NAMALWA (cell line): ENCODE data around the gene SLC25A5.
"Not testable (repeated sequence)": the region's sequence is repeated elsewhere in the genome, so short reads cannot be mapped to it uniquely, and the experiment has no call there.

Experiments used
- DNase-seq: peaks from one replicate; pipeline ENCODE4 v3.0.0-alpha.2; 2015; ENCODE audit warnings: low spot score

SLC25A5 gene

DNA sequence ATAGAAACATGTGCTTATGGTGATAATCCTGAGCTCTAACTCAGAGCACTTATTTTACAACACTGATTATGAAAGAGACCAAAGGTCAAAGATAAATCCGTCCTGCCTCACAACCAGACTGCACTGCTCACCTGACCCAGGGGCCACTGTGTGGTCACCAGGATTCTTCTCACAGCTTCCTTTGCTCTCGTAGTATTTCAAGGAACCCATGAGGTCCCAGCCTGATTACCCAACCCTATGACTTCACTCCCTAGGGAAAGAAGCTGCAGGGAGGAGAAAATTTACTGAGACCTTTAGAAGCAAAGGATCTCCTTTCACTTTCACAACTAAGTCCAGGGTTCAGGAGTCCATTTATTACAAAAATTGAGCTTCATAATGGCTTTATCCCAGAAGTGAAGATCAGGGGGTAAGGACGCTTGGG, 9.6 kb downstream of the SLC25A5 start:
- DNase-seq = no peak

DNA sequence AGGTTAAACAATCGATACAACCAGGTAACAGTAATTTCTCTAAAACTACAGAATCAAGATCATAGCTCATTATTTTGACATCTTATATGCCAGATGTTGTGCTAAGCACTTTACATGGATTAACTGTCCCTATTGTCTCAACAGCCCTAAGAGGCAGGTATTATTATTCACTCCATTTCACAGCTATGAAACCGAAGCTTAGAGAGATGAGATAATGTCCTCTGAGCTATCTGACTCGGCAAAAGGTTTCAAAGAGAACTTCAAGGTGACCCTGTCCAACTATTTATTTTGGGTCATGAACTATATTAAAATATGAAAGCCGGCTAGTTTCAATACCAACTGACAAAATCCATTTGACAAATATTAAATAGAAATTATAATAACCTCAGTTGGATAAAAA, 10.3 kb downstream of the SLC25A5 start:
- no peak for DNase-seq

DNA sequence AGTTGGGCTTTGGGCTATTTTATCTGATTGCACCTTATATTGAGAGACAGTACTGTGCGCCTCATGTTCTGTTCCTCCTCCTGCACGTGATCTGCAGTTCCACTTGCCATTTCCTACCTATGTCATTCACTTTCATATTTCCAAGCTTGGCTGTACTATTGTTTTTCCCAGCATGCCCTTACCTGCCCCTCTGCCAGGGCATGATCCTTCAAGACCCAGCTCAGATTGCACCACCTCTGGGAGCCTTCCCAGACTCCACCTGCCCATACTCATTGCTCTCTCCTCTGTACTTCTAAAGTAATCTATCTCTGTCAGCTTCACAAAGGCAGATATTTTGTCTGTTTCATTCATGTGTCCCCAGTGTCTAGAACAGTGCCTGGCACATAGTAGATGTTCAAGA, 11.6 kb downstream of the SLC25A5 start:
- no peak for DNase-seq

DNA sequence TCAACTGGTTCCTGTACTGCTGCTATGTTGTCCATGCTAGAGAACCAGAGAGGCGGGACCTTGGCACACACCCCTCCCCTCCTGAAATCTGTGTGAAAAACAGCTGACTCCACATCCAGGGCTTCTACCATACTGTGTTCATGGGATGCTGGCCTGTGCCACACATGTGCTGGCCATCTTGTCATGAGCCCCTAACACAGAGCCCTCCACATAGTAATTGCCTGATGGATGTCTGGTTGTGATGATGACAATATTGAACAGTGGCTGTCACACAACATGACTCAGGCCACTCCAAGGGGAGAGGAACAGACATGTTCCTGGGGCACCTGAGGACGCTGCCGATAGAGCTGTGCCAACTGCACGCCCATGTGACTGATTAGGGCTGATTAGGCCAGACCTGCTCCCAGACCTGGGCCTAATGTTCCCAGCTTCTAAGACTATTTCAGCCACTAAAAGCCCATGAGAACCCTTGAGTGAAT, 13.1 kb downstream of the SLC25A5 start:
- DNase-seq = no peak

DNA sequence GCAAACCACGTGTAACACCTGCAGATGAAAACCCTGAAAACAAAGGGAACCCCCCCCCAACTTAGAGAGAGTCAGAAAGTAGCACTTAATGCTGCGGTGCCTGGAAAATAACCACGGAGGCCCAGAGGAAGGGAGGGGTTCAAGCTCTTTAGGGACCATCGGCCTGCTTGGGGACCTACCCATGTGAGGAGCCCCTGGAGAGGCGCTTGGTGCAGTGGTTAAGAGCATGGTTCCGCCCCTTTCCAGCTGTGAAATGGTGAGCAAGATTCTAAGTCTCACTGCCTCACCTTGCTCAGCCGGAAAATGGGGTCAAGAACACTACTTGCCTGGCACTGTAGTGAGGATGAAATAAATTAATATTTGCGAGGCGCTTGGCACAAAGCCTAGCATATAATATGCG, 13.8 kb downstream of the SLC25A5 start:
- no peak for DNase-seq

DNA sequence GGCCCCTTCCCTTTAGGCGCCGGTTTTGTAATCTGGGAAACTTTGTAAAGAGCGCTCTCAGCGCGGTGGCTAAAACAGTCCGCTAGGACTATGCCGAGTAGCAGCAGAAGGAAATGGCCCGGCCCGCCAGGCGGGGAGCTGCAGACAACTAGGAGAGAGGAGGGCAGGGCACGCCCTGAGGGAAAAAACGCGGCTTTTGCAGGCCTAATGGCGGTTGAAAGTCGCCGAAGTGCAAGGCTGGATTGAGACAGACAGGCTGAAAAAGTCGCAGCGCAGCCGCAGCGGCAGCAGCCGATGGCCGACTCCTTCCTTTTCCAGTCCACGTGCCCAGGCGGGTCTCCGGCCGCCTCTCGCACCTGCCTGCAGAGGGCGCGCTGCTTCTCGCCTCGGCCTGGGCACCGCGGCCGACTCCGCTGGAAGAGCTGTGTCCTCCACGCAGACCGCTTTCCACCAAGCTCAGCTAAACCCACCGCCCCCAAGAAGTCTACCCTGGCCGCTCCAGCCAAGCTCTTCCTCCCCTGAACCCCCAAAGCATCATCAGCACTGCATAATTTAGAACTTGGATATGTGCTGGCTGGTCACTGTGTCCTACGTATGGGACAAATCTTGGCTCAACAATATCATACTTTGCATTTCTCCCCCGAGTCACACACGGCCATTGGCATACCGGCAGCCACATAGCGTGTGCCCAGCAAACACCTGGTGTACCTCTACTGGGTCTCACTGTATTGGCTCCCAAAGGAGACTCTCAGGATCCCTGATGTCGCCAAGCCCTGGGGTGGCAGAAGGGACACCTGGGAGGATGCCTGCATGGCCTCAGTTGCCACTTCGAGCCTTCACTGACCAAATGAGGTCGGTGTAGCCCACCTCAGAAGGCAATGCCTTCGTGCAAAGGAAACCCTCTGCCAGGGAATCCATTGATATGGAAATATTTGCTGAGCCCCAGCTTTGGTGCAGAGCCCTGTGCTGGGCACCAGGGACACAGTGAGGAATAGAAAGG, 14.5 kb downstream of the SLC25A5 start:
- DNase-seq = no peak

DNA sequence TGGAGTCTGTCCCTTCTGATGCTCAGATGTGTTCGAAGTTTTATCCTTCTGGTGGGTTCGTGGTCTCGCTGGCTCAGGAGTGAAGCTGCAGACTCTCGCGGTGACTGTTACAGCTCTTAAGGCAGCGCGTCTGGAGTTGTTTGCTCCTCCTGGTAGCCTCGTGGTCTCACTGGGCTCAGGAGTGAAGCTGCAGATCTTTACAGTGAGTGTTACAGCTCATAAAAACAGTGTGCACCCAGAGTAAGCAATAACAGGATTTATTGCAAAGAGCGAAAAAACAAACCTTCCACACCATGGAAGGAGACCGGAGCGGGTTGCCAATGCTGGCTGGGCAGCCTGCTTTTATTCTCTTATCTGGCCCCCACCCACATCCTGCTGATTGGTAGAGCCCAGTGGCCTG, 18.5 kb downstream of the SLC25A5 start:
- DNase-seq = no peak

DNA sequence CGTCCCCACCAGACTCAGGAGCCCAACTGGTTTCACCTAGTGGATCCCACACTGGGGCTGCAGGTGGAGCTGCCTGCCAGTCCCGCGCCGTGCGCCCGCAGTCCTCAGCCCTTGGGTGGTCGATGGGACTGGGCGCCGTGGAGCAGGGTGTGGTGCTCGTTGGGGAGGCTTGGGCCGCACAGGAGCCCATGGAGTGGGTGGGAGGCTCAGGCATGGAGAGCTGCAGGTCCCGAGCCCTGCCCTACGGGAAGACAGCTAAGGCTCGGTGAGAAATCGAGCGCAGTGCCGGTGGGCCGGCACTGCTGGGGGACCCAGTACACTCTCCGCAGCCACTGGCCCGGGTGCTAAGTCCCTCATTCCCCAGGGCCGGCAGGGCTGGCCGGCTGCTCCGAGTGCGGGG, 19.5 kb downstream of the SLC25A5 start:
- not testable (repeated sequence) for DNase-seq

DNA sequence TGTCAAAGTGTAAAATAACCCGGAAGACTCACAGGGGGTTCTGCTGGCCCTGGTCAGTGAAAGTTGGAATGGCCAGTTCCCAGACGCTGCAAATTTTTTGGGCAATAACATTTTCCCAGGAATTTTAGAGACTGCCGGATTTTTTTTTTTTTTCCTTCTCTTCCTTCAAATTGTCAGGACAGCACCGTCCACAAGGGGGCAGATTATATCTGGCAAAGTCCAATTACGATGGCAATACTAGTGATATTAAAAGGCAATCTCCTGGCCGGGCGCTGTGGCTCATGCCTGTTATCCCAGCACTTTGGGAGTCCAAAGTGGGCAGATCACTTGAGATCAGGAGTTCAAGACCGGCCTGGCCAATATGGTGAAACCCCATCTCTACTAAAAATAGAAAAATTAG, 20.5 kb downstream of the SLC25A5 start:
- peak; percentile 42 for DNase-seq

DNA sequence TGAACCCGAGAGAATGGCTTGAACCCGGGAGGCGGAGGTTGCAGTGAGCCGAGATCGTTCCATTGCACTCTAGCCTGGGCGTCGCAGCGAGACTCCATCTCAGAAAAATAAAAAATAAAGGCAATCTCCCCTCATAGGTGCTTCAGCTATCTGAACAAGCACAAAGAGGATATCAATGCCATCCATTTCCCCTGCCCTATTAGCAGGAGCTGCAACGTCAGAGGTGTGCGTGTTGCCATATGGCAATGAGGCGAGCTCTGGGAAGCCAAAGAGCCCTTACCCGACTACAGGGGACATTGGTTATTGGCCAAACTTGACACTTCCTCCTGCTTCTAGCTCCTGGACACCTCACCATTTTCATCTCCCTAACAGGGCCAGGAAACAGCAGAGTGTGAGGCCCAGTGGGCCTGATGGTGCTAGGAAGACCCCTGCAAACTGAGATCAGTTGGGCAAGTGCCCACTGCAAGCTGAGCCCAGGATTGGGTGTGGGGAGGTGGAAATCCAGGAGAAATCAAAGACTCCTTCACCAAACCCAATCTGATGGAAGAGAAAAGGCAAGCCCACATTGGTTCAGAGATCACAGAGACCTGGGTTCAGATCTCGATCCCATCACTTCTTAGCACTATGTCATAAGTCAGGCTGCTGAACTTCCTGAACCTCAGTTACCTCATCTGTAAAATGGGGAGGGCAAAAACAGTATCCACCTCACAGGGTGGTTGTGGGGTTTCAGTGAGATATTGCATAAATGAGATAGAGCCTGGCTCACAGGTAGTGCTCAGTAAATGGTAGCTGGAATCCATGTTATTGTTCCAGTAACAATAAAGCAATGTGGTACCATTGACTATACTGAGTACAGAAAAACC, 21.2 kb downstream of the SLC25A5 start:
- no peak for DNase-seq

DNA sequence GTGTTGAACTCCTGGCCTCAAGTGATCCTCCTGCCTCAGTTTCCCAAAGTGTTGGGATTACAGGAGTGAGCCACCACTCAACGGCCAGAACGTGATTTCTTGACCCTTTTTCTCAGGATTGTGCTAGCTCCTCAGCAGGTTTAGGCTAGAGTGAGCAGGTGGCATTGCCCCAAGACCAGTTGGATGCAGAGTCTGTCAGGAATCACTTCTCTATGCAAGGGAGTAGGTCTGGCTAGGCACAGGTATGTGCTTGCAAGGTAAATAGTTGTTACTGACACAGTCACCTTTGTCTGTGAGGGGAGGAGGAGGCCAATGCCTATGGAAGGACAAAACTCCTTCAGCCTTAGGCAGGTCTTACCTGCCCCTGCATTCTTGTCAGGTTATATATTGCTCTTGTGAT, 24.2 kb downstream of the SLC25A5 start:
- no peak for DNase-seq

DNA sequence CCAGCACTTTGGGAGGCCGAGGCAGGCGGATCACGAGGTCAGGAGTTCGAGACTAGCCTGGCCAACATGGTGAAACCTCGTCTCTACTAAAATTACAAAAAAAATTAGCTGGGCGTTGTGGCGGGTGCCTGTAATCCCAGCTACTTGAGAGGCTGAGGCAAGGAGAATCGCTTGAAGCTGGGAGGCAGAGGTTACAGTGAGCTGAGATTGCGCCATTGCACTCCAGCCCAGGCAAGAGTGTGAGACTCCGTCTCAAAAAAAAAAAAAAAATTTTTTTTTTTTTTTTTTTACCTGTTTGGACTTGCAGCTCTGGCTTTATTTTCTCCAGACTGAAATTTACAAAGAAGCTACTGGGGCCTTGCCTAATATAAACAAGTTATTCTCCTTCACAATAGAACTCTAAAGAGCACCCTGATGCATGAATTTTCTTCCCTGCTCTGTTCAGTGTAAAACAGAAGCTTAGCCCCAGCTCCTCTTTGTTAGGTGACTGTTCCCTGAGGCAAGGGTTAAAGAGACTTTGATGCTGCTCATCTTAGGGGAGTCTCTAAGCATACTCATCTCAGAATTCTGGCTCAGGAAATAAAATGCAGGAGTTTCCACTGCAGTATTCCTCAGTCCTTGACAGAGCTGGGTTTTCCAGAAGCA, 25.7 kb downstream of the SLC25A5 start:
- DNase-seq = not testable (repeated sequence)

DNA sequence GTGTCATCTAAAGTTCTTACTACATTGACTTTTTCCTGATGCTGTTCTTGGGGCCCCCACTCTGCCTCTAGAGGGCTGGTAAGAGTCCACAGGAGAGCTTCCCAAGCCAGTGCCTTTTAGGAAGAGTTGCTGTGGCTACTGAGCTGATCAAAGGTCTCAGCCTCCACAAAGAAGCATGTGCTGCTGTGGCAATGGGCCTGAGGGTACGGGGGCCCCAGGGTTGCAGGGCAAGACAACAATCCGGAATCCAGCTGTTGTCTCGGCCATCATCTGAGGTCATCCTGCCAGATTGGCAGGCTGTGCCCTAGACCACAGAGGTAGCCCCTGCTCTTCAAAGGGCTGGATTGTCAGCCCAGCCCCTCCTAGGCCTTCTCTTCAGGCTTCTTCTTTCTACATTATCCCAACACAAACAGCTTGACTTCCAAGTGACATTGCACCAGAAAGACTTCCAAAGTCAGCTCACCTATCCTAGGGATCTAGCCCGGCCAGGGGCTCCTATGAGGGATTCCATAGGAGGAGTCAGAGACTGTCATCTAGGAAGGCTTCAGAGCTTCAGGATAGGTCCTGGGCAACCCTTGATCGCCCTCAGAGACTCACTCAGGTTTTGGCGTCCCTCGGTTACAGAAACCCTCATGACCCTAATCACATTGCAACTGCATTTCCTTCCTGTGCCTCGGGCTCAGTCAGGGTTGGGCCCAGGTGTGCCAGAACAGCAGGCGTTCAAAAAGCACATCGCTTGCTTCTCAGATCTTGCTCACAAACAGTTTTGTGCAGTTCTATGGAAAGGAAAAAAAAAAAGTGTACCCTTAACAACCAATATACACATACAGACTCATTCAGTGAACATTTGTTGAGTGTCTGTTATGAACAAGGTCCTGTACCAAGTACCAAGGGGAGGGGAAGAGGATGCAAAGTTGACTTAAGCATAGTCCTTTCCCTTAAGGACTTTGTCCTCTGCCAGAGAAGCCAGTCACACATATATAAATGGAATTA, 27.8 kb downstream of the SLC25A5 start:
- no peak for DNase-seq

DNA sequence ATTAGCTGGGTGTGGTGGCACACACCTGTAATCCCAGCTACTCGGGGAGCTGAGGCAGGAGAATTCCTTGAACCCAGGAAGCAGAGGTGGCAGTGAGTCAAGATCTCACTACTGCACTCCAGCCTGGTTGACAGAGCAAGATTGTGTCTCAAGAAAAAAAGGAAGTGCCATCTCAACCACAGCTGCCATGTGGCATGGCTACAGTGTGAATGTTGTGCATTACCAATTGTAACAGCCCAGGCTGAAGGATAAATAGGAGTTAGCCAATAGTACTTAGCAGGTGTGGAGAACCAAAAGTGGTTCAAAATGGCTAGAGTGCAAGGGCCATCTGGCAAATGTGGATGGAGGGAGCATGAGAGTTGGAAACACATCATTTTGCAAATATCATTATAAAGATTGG, 28.9 kb downstream of the SLC25A5 start:
- no peak for DNase-seq

DNA sequence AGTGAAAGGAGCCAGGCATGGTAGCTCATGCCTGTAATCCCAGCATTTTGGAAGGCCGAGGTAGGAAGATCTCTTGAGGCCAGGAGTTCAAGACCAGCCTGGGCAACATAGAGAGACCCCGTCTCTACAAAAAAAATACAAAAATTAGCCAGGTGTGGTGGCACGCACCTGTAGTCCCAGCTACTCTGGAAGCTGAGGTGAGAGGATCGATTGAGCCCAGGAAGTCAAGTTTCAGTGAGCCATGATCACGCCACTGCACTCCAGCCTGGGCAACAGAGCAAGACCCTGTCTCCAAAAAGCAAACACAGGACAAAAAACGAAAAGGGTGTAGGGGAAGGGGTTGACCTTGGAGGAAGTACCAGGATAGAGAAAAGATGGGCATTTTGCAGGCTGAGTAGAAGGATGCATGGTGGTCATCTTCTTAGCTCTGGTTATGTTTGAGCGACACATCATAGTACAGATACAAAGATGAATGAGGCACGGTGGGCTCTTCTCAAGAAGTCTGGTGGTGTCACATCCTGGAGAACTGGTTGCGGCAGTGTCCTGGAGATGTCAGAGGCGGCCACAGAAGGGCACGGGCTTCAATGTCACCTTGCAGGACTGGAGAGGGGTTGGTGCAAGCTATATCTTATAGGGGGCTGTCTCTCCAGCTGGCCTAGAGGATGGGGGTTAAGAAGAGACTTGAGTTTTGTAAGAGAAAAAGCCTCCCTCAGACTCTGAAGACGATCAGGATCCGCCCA, 32.0 kb downstream of the SLC25A5 start:
- DNase-seq = no peak

DNA sequence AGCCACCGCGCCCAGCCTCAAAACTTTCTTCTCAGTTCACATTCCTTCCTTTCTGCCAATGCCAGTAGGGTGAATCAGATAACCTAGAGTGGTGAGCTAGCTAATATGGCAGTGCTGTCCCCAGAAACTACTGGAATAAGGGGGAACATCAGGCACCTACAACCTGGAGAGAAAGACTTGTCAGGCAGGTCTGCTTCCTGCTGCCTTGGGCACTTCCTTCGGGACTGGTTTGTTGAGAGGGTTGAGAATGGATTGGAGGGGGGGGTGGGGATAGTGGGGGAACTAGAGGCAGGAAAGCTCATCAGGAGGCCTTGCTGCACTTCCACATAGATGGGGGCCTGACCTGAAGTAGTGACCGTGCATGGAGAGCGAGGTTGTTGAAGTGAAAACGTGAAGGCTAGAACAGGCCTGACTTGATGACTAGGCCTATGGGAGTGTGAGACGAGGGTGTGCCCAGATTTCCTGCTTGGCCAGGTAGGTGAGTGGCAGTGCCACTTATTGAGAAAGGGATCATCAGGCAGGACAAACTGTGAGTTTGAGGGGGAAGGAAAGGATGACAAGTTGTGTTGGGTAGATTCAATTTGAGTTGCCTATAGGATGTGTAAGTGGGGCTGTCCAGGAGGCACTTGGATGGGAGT, 33.4 kb downstream of the SLC25A5 start:
- no peak for DNase-seq

DNA sequence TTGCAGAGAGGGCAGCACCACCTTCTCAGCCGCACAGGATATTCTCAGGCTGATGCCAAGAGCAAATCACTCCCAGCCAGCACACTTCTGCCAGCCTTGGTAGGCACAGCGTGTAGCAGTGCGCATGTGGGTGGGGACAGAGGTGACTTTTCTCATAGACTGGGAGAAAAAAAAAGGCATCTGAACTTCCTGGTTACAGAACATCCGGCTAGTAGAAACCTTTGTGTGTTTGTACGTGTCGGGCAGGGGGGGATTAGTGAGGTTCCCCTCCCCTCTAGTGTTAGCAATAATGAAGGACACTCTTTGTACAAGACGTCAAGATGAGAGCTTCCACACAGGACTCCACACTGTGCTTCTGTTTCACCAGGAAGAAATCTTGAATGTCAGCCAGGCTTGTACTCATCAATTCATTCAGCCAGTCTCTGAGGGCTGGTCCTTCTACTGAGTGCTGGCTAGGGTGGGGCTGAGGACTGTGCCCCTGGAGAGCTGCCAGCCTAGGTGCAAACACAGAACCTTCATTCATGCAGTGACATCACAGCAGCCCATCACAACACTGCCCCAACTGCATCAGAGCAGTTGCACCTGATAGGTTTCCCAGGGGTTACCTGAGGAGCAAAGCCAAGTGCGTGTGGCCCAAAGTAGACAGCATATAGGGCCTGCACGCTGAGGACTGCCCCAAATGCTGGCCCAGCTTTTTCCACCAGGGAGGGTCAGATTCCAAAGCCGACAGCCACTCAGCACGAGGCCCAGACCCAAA, 34.7 kb downstream of the SLC25A5 start:
- DNase-seq = no peak

DNA sequence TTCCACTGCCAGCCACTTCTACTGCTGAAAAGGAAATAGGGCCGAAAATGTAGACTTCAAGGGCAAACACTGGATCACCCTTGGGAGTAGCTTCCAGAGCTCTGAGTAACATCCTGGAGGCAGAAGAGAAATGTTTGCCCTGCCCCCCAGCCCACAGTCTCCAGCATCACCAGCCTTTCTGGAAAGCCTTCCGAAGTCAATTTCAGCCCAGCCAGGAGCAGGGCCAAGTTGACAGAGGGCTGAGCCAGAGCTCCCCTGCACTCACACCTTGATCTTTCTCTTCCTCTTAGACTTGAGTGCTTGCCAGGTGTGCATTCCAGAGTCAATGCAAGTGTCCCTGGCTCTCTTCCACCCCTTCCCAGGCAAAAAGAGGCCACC, 35.2 kb downstream of the SLC25A5 start:
- DNase-seq = no peak

DNA sequence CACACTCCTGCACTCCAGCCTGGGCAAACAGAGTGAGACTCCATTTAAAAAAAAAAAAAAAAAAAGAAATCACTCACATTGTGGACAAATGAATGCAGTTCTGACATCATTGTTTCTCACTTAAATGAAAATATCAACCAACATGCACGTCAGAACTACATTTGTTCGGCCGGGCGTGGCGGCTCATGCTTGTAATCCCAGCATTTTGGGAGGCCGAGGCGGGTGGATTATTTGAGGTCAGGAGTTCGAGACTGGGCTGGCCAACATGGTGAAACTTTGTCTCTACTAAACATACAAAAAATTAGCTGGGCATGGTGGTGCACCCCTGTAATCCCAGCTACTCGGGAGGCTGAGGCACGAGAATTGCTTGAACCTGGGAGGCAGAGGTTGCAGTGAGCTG, 36.9 kb downstream of the SLC25A5 start:
- DNase-seq = not testable (repeated sequence)
